HG02973 (cell line): ENCODE results near the gene RFNG.

Experiments used
- ATAC-seq: cut with Tn5 transposase; IDR thresholded peaks from one replicate; pipeline ENCODE4 v1.9.1; 2021; ENCODE audit warnings: moderate library complexity; ENCODE audit not compliant: unreplicated experiment

Gene RFNG

GRCh38 chr17:82016061-82016874 is 35.3 kb downstream of the RFNG start:
- ATAC-seq = no peak

DNA sequence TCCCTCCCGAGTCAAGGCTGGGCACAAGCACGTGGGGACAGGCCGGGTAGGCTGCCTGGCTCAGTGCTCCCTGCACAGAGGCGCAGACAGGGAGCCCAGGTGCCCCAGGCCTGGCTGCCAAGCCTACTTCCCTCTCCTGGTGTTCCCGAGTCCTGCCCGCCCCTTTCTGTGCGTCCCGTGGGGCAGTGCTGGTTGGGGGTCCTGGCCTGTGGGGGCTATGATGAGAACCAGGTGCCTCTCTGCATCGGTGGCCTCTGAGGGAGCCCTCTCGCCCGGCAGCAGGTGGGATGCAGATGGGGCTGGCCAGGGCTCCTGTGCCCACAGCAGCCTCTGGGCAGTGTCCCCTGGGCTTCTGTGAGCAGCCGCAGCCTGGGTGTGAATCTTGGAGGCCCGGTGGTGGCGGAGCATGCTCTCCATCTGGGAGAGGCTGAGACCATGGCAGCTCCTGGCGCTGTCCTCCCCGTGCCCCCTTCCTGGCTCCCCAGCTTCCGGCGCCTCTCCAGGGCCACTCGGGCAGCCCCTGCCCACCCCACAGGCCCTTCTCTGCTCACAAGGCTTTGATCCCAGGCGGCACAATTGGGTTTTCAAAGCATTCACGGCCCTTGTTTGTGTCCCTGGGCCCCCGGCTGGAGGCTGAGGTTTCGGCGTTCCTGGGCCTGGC is 36.2 kb downstream of the RFNG start:
- no peak for ATAC-seq

DNA sequence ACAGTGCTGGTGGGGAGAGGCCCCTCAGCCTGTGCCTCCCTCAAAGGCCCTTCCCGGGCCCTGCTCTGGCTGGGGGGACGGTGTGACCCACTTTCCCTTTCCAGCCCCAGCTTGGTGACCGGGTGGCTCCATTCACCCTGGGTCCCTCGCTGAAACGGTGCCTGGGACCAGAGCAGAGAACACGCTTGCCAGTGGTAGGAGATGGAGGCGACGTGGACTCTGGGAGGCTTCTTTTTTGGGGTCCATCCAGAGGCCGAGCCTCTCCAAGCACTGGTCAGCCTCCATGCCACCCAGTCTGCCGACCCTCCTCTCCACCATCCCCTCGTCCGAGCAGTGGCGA is 36.7 kb downstream of the RFNG start:
- ATAC-seq = no peak

GRCh38 chr17:82014432-82014831 is 37.2 kb downstream of the RFNG start:
- ATAC-seq = no peak

DNA sequence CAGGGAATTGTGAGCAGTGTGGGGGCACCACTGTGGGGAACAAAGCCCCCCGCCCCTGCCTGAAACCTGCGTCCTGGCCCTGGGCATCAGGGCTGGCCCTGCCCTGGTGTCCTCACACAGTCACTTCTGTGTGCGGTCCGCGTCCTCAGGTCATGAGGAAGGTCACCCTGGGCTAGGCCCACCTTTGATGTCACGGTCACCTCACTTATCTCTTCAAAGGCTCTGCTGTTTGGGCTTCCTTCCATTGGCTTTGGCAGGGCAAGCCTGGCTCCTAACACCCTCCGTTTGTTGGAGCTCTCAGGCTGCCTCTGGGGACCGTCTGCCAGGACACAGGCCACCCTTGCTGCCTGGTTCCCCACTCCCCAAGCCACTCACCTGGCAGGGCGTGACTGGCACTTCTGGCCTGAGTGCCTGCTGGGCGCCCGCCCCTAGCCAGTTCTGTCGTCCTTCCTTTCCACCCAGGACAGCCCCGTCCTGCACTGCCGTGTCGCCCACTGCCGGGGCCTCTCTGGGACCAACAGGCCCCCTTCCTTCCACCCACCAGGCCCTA is 37.8 kb downstream of the RFNG start:
- ATAC-seq = no peak

DNA sequence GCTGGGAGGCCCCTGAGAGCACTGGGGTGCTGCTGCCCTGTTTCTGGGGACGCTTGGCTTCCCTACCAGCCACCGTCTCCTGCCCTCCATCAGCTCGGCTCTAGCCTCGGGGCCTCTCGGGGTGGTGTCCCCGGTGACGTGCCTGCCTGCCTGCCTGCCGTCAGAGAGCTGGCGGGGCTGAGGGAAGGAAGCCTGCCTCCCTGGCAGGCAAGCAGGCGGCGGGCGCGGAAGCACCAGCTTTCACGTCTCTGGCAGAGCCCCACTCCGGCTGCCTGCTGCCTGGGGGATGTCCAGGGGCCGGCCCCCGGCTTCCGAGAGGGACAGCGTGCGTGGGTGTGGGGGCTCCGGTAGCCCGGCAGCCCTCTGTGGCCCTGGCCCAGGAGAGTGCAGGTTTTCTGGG is 38.3 kb downstream of the RFNG start:
- ATAC-seq = no peak

GRCh38 chr17:82012640-82013295 is 38.8 kb downstream of the RFNG start:
- ATAC-seq = no peak

GRCh38 chr17:82012261-82012639 is 39.4 kb downstream of the RFNG start:
- ATAC-seq = no peak

GRCh38 chr17:82011617-82012187 is 39.9 kb downstream of the RFNG start:
- ATAC-seq = no peak

DNA sequence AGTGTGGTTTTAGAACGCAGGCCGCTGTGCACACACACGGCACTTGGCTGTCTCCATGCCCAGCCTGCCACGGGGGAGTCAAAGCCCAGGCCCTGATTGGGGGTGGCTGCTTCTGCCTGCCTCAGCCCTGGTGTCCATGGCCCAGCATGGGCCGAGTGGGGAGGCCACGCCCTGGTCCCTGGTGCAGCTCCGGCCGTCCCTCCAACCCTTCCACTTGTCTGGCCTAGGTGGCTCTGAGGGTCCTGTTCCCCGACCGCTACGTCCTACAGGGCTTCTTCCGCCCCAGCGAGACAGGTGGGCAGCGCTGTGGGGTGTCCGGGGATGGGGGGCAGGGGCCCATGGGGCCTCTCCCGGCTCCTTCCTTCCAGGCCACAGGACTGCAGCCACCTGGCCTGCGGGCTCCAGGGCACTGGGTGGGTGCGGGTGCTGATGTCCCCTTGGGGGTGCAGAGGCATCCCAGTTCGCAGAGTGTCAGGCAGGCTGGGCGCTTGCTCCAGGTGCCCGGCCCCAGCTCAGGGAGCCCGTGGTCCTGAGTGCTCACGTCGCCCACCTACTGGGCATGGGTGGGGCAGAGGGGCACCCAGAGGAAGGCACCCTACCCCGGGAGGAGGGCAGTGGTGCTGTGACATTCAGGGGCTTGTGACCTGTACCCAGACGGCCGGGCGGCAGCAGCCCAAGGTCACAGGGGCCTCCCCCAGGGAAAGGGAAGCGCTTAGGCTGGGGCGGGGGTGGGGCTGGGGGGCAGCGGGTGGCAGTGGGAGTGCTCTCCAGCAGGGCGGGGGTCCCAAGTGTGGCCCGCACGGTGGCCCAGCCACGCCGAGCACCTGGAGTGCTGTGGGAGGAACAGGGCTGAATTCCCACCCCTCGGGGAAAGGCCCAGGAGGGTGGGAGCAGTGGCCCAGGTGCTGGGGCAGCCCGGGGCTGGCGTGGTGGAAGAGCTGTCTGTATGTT is 40.8 kb downstream of the RFNG start:
- no peak for ATAC-seq

DNA sequence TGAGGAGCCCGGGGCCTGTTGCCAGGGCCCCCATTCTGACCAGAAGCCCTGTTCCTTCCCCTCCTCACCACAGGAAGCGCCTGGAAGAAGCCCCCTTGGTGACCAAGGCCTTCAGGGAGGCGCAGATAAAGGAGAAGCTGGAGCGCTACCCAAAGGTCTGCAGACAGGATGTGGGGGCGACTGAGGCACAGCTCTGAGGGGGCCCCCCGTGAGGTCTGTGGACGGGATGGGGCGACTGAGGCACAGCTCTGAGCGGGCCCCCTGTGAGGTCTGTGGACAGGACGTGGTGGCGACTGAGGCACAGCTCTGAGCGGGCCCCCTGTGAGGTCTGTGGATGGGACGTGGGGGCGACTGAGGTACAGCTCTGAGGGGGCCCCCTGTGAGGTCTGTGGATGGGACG is 42.2 kb downstream of the RFNG start:
- no peak for ATAC-seq

- no peak for ATAC-seq
These were observed 42.6 kb downstream of the RFNG start for GRCh38 chr17:82008941-82009405.

DNA sequence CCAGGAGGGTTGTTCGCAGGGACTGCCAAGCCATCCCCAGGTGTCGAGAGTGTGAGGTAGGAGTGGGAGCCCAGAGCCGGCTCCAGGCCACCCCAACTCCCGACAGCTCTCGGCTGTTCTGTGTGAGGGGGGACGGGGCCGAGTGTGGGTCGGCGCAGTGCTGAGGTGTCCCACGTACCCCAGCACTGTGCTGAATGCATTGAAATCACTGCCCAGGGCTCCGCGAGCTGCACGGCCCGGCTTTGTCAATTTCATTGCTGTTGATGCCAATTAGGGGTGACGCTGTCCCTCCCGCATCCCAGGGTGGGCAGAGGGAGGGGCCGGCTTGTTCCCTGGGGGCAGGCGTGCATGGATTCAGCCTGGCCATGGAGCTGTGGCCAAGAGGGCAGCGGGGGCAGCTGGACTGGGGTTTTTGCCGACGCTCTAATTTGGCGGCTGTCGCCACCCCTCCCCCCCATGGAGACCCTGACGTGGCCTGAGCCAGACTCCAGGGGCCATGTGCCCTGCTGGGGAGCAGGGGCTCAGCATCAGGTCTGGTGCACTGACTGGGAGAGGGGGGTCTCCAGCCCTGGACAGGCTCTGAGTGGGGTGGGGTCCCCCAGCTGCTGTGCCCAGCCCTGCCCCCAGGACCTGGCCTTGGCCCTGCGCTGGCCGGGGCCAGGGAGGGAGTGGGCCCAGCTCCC is 43.2 kb downstream of the RFNG start:
- no peak for ATAC-seq

GRCh38 chr17:82007495-82008257 is 43.9 kb downstream of the RFNG start:
- ATAC-seq = no peak

- no peak for ATAC-seq
These were observed 44.5 kb downstream of the RFNG start for GRCh38 chr17:82007228-82007494.

DNA sequence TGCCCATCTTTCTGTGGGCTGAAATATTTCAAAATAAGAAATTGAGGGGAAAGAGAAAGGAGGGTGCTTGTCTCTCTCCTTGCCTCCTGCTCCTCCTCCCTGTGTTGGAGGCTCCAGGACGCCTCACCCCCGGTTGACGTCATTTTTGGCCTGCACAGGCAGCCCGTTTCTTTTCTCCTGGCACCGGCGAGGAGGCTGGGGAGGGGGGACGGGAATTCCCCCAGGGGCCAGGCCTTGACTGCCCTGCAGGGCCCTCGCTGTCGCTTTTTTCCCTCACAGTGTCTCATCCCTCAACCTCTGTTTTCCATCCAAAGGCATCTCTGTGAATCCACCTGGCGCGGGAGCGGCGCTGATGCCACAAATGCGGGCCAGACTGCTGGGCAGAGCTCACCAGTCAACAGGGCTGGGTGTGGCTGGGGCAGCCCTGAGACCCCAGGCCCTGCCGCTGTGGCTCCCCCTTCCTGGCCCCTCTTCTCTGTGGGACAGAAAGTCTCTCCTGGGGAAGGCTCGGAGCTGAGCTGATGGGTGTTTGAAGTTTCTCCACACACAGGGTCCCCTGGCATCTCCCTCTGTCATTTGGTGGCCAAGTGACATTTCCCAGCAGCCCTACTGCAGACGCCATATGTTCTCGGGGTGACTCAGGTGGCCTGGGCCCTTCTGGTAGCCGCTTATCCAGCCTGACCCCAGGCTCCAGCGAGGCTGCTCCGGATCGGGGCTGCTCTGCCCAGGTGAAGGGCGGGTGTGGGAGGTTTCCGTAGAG is 45.0 kb downstream of the RFNG start:
- no peak for ATAC-seq

- no peak for ATAC-seq
These were observed 45.8 kb downstream of the RFNG start for GRCh38 chr17:82005701-82006348.
